ENCODE data around the gene PLG. TPM values are rescaled to one million over a fixed set of nuclear protein-coding genes. Genes with fewer than 3 reads are reported as not detected.
"Not testable (repeated sequence)": the region's sequence is repeated elsewhere in the genome, so short reads cannot be mapped to it uniquely, and the experiment has no call there.

Gene PLG
- under 1 TPM in 1 of 2 experiments, not detected in 1; 0.33 TPM for total RNA-seq
- not detected for polyA plus RNA-seq

GRCh38 chr6:160701918-160702680 is at the start of gene PLG:
Gene PLG (plus strand): TSS chr6:160702244. CDS start chr6:160702305, 61 bp downstream.
- H3K27ac Mint-ChIP-seq; POLR2A ChIA-PET; H3K9me3 ChIP-seq (ENCODE audit: low read length); H3K27me3 ChIP-seq (ENCODE audit: insufficient read depth, low read length, poor library complexity, severe bottlenecking); H3K4me1 ChIP-seq (ENCODE audit: insufficient read depth, low read length); H3K36me3 ChIP-seq (ENCODE audit: insufficient read depth, low read length); CTCF ChIA-PET; H3K4me1 Mint-ChIP-seq; H3K9me3 Mint-ChIP-seq; H3K36me3 Mint-ChIP-seq; DNase-seq; H3K4me3 ChIP-seq (ENCODE audit: low read length); H3K4me3 Mint-ChIP-seq; H3K27ac ChIP-seq (ENCODE audit: low read depth, low read length): not testable (repeated sequence)
- peaks cover 15 to 23% of the 10 kb centered on the region in 2 donors for H3K27me3 Mint-ChIP-seq

- Mint-ChIP-seq H3K36me3 (peaks cover 0 to 2% (median 0%) of the 10 kb centered on the region in 3 donors), H3K9me3 (peaks cover 3 to 13% (median 8%) of the 10 kb centered on the region in 5 donors), H3K4me1 (no peaks in the 10 kb centered on the region), H3K27ac (no peak overlapping the region), H3K4me3 (no peak overlapping the region), H3K27me3 (peaks cover 6 to 16% of the 10 kb centered on the region in 2 donors)
- DNase-seq = no peak
- ChIA-PET POLR2A (no interaction called here), CTCF (no interaction called here)
- no peaks in the 10 kb centered on the region for H3K36me3 ChIP-seq (ENCODE audit: insufficient read depth, low read length)
- H3K4me1 ChIP-seq (ENCODE audit: insufficient read depth, low read length) = no peaks in the 10 kb centered on the region
- no peaks in the 10 kb centered on the region for H3K27me3 ChIP-seq (ENCODE audit: insufficient read depth, low read length, poor library complexity, severe bottlenecking)
- no peak overlapping the region for H3K4me3 ChIP-seq (ENCODE audit: low read length)
- H3K9me3 ChIP-seq (ENCODE audit: low read length) = no peaks in the 10 kb centered on the region
- H3K27ac ChIP-seq (ENCODE audit: low read depth, low read length) = no peak overlapping the region
Measured at GRCh38 chr6:160659562-160659961, 42.5 kb upstream of the PLG start.

GRCh38 chr6:160661216-160661615 is 40.8 kb upstream of the PLG start:
- Histone ChIP-seq H3K27ac (ENCODE audit: low read depth, low read length) (no peak overlapping the region), H3K9me3 (ENCODE audit: low read length) (no peaks in the 10 kb centered on the region), H3K4me1 (ENCODE audit: insufficient read depth, low read length) (no peaks in the 10 kb centered on the region), H3K4me3 (ENCODE audit: low read length) (no peak overlapping the region), H3K27me3 (ENCODE audit: insufficient read depth, low read length, poor library complexity, severe bottlenecking) (no peaks in the 10 kb centered on the region), H3K36me3 (ENCODE audit: insufficient read depth, low read length) (no peaks in the 10 kb centered on the region)
- peaks cover 6 to 18% of the 10 kb centered on the region in 2 donors for H3K27me3 Mint-ChIP-seq
- peaks cover 0 to 2% (median 0%) of the 10 kb centered on the region in 3 donors for H3K36me3 Mint-ChIP-seq
- DNase-seq = no peak
- ChIA-PET POLR2A (no interaction called here), CTCF (no interaction called here)
- no peaks in the 10 kb centered on the region for H3K4me1 Mint-ChIP-seq
- H3K27ac Mint-ChIP-seq = no peak overlapping the region
- H3K9me3 Mint-ChIP-seq = peaks cover 3 to 13% (median 7%) of the 10 kb centered on the region in 5 donors
- H3K4me3 Mint-ChIP-seq = no peak overlapping the region

GRCh38 chr6:160662429-160662828 is 39.6 kb upstream of the PLG start:
- POLR2A ChIA-PET = no interaction called here
- H3K27me3 Mint-ChIP-seq = peaks cover 6 to 23% of the 10 kb centered on the region in 2 donors
- H3K27me3 ChIP-seq (ENCODE audit: insufficient read depth, low read length, poor library complexity, severe bottlenecking) = no peaks in the 10 kb centered on the region

GRCh38 chr6:160662842-160663241 is 39.2 kb upstream of the PLG start:
- DNase-seq = no peak
- H3K9me3 ChIP-seq (ENCODE audit: low read length) = no peaks in the 10 kb centered on the region
- H3K4me3 ChIP-seq (ENCODE audit: low read length) = no peak overlapping the region
- ChIA-PET POLR2A (no interaction called here), CTCF (no interaction called here)
- H3K36me3 ChIP-seq (ENCODE audit: insufficient read depth, low read length) = no peaks in the 10 kb centered on the region
- H3K4me3 Mint-ChIP-seq = no peak overlapping the region
- no peaks in the 10 kb centered on the region for H3K27me3 ChIP-seq (ENCODE audit: insufficient read depth, low read length, poor library complexity, severe bottlenecking)
- no peak overlapping the region for H3K27ac ChIP-seq (ENCODE audit: low read depth, low read length)
- H3K36me3 Mint-ChIP-seq = no peaks in the 10 kb centered on the region
- H3K27me3 Mint-ChIP-seq = peaks cover 5 to 23% of the 10 kb centered on the region in 2 donors
- no peaks in the 10 kb centered on the region for H3K4me1 ChIP-seq (ENCODE audit: insufficient read depth, low read length)
- no peaks in the 10 kb centered on the region for H3K4me1 Mint-ChIP-seq
- H3K9me3 Mint-ChIP-seq = peaks cover 0 to 3% (median 0%) of the 10 kb centered on the region in 5 donors
- H3K27ac Mint-ChIP-seq = no peak overlapping the region

More at GRCh38 chr6:160662429-160662828, 39.6 kb upstream of the PLG start:
- Mint-ChIP-seq H3K4me3 (no peak overlapping the region), H3K27ac (peak overlapping the region in 1 of 8 donors; percentile 26), H3K9me3 (peaks cover 0 to 7% (median 2%) of the 10 kb centered on the region in 5 donors), H3K36me3 (peaks cover 0 to 2% (median 0%) of the 10 kb centered on the region in 3 donors), H3K4me1 (no peaks in the 10 kb centered on the region)
- DNase-seq = no peak
- Histone ChIP-seq H3K4me3 (ENCODE audit: low read length) (no peak overlapping the region), H3K27ac (ENCODE audit: low read depth, low read length) (no peak overlapping the region), H3K9me3 (ENCODE audit: low read length) (no peaks in the 10 kb centered on the region), H3K4me1 (ENCODE audit: insufficient read depth, low read length) (no peaks in the 10 kb centered on the region), H3K36me3 (ENCODE audit: insufficient read depth, low read length) (no peaks in the 10 kb centered on the region)
- CTCF ChIA-PET = no interaction called here

- H3K4me3 ChIP-seq (ENCODE audit: low read length); H3K27ac ChIP-seq (ENCODE audit: low read depth, low read length); H3K27ac Mint-ChIP-seq; H3K36me3 Mint-ChIP-seq; DNase-seq; H3K9me3 Mint-ChIP-seq; POLR2A ChIA-PET; H3K4me1 Mint-ChIP-seq; H3K4me1 ChIP-seq (ENCODE audit: insufficient read depth, low read length); H3K4me3 Mint-ChIP-seq; H3K27me3 ChIP-seq (ENCODE audit: insufficient read depth, low read length, poor library complexity, severe bottlenecking); H3K9me3 ChIP-seq (ENCODE audit: low read length); CTCF ChIA-PET; H3K36me3 ChIP-seq (ENCODE audit: insufficient read depth, low read length): not testable (repeated sequence)
- H3K27me3 Mint-ChIP-seq = peaks cover 4 to 23% of the 10 kb centered on the region in 2 donors
Measured at GRCh38 chr6:160664198-160664597, 37.8 kb upstream of the PLG start, which contains the start of gene LPA. Gene LPA (minus strand): TSS chr6:160664275. CDS start chr6:160664214, 61 bp downstream.

GRCh38 chr6:160667639-160668481 is 34.2 kb upstream of the PLG start:
- DNase-seq = no peak
- H3K9me3 Mint-ChIP-seq = peaks cover under 1 to 7% (median 3%) of the 10 kb centered on the region in 5 donors
- H3K36me3 Mint-ChIP-seq = no peaks in the 10 kb centered on the region
- H3K4me3 Mint-ChIP-seq = no peak overlapping the region
- ChIA-PET CTCF (no interaction called here), POLR2A (no interaction called here)
- Histone ChIP-seq H3K27ac (ENCODE audit: low read depth, low read length) (no peak overlapping the region), H3K36me3 (ENCODE audit: insufficient read depth, low read length) (no peaks in the 10 kb centered on the region), H3K4me1 (ENCODE audit: insufficient read depth, low read length) (no peaks in the 10 kb centered on the region), H3K9me3 (ENCODE audit: low read length) (no peaks in the 10 kb centered on the region), H3K4me3 (ENCODE audit: low read length) (no peak overlapping the region), H3K27me3 (ENCODE audit: insufficient read depth, low read length, poor library complexity, severe bottlenecking) (no peaks in the 10 kb centered on the region)
- peaks cover 7 to 9% of the 10 kb centered on the region in 2 donors for H3K27me3 Mint-ChIP-seq
- no peak overlapping the region for H3K27ac Mint-ChIP-seq
- no peaks in the 10 kb centered on the region for H3K4me1 Mint-ChIP-seq

- DNase-seq = no peak
- Mint-ChIP-seq H3K9me3 (peaks cover 2 to 13% (median 6%) of the 10 kb centered on the region in 5 donors), H3K27me3 (peaks cover 7% of the 10 kb centered on the region in 2 donors), H3K4me1 (no peaks in the 10 kb centered on the region), H3K27ac (no peak overlapping the region), H3K4me3 (no peak overlapping the region), H3K36me3 (no peaks in the 10 kb centered on the region)
- no peak overlapping the region for H3K27ac ChIP-seq (ENCODE audit: low read depth, low read length)
- no peaks in the 10 kb centered on the region for H3K9me3 ChIP-seq (ENCODE audit: low read length)
- ChIA-PET POLR2A (no interaction called here), CTCF (no interaction called here)
- no peaks in the 10 kb centered on the region for H3K36me3 ChIP-seq (ENCODE audit: insufficient read depth, low read length)
- no peak overlapping the region for H3K4me3 ChIP-seq (ENCODE audit: low read length)
- H3K27me3 ChIP-seq (ENCODE audit: insufficient read depth, low read length, poor library complexity, severe bottlenecking) = no peaks in the 10 kb centered on the region
- no peaks in the 10 kb centered on the region for H3K4me1 ChIP-seq (ENCODE audit: insufficient read depth, low read length)
Measured at GRCh38 chr6:160668589-160668988, 33.5 kb upstream of the PLG start.

Data from CD8-positive, alpha-beta memory T cell (primary cell).